Measurements from ENCODE around the gene PUS10. TPM values are rescaled to one million over a fixed set of nuclear protein-coding genes. Genes with fewer than 3 reads are reported as not detected.

The PUS10 gene
- total RNA-seq, 4 donors from 2014 or later = 3.8 to 26.4 (median 12.1) TPM

DNA sequence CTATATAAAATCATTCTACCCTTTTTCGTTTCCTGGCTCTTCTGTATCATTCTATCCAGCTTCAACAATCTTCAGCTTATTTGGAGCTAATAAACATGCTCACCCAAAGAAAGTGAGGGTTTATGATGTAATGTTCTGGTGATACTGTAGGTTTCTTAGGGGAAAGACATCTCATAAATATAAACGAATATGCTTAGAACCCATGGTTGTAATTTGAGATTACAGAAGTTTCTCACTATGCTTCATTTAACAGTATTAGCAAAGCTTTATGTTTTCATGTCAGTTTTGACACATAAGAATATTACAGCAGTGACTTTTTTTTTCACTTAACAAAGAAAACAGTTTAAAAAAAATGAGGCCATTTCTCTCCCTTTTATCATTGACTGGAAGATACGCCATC lies 12.3 kb downstream of the PUS10 start:
- Histone ChIP-seq H3K36me3 (no peaks in the 10 kb centered on the region), H3K4me3 (no peak overlapping the region), H3K27me3 (no peaks in the 10 kb centered on the region), H3K4me1 (no peaks in the 10 kb centered on the region), H3K9me3 (no peaks in the 10 kb centered on the region), H3K27ac (no peak overlapping the region)
- in situ Hi-C loops (cut with MboI; ENCODE audit: low pct_ligation_motif_present in 1 of 4, low pct_unique_long_range_greater_than_20kb in 1 of 4, low sequenced_read_pairs in 3 of 4) = loop anchor here in 1 of 4 donors (10.0 kb wide), 1 partner anchor 301 kb away; no protein-coding TSS in a partner anchor
- DNase-seq = no peak
- intact Hi-C loops (cut with DNase I; ENCODE audit: low total_unique reads) = no loop called here
- 88 to 90% methylated on average over 3 of the region's 3 CpGs for WGBS, 2 donors (ENCODE audit: low coverage in 1 of 2)
- TF ChIP-seq POLR2AphosphoS5 (IDR thresholded peaks at IDR 0.05) = no peak
- TF ChIP-seq POLR2A (IDR thresholded peaks at IDR 0.05) = no peak
- TF ChIP-seq EP300 (IDR thresholded peaks at IDR 0.05; ENCODE audit: low read depth) = no peak
- TF ChIP-seq, protein P1, sequence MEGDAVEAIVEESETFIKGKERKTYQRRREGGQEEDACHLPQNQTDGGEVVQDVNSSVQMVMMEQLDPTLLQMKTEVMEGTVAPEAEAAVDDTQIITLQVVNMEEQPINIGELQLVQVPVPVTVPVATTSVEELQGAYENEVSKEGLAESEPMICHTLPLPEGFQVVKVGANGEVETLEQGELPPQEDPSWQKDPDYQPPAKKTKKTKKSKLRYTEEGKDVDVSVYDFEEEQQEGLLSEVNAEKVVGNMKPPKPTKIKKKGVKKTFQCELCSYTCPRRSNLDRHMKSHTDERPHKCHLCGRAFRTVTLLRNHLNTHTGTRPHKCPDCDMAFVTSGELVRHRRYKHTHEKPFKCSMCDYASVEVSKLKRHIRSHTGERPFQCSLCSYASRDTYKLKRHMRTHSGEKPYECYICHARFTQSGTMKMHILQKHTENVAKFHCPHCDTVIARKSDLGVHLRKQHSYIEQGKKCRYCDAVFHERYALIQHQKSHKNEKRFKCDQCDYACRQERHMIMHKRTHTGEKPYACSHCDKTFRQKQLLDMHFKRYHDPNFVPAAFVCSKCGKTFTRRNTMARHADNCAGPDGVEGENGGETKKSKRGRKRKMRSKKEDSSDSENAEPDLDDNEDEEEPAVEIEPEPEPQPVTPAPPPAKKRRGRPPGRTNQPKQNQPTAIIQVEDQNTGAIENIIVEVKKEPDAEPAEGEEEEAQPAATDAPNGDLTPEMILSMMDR (IDR thresholded peaks at IDR 0.05) = no peak

- Histone ChIP-seq H3K27ac (no peak overlapping the region), H3K9me3 (no peaks in the 10 kb centered on the region), H3K4me1 (no peaks in the 10 kb centered on the region), H3K36me3 (no peaks in the 10 kb centered on the region), H3K4me3 (no peak overlapping the region), H3K27me3 (no peaks in the 10 kb centered on the region)
- WGBS, 2 donors (ENCODE audit: low coverage in 1 of 2) = 76 to 80% methylated on average over 4 of the region's 4 CpGs
- in situ Hi-C loops (cut with MboI; ENCODE audit: low pct_ligation_motif_present in 1 of 4, low pct_unique_long_range_greater_than_20kb in 1 of 4, low sequenced_read_pairs in 3 of 4) = loop anchor here (5.0 to 10.0 kb wide), 4 partner anchors 194 to 294 kb away; no protein-coding TSS in a partner anchor
- intact Hi-C loops (cut with DNase I; ENCODE audit: low total_unique reads) = no loop called here
- TF ChIP-seq, protein P1 (IDR thresholded peaks at IDR 0.05) = peak; percentile 56 to 67 (median 62)
- TF ChIP-seq EP300 (IDR thresholded peaks at IDR 0.05; ENCODE audit: low read depth) = no peak
- no peak for DNase-seq
These were observed 19.2 kb downstream of the PUS10 start for GRCh38 chr2:60998628-60999545.

- H3K27ac ChIP-seq = no peak overlapping the region
- no peaks in the 10 kb centered on the region for H3K36me3 ChIP-seq
- H3K4me1 ChIP-seq = no peaks in the 10 kb centered on the region
- no peak for DNase-seq
- no peak overlapping the region for H3K4me3 ChIP-seq
- TF ChIP-seq, protein P1 (IDR thresholded peaks at IDR 0.05) = no peak
- no peak for TF ChIP-seq POLR2AphosphoS5 (IDR thresholded peaks at IDR 0.05)
- TF ChIP-seq POLR2A (IDR thresholded peaks at IDR 0.05) = no peak
- TF ChIP-seq EP300 (IDR thresholded peaks at IDR 0.05; ENCODE audit: low read depth) = no peak
- in situ Hi-C loops (cut with MboI; ENCODE audit: low pct_ligation_motif_present in 1 of 4, low pct_unique_long_range_greater_than_20kb in 1 of 4, low sequenced_read_pairs in 3 of 4) = loop anchor here (10.0 kb wide), 3 partner anchors 189 to 289 kb away; no protein-coding TSS in a partner anchor
- intact Hi-C loops (cut with DNase I; ENCODE audit: low total_unique reads) = no loop called here
- H3K27me3 ChIP-seq = no peaks in the 10 kb centered on the region
- H3K9me3 ChIP-seq = peaks cover 0 to 6% of the 10 kb centered on the region in 2 donors
These were observed 23.9 kb downstream of the PUS10 start for GRCh38 chr2:60994131-60994530.

GRCh38 chr2:60992985-60993392 lies 25.1 kb downstream of the PUS10 start:
- Histone ChIP-seq H3K4me1 (no peaks in the 10 kb centered on the region), H3K4me3 (no peak overlapping the region), H3K27ac (peak overlapping the region in 2 of 4 donors; percentile 35 to 50), H3K36me3 (no peaks in the 10 kb centered on the region), H3K9me3 (peaks cover 0 to 6% of the 10 kb centered on the region in 2 donors), H3K27me3 (no peaks in the 10 kb centered on the region)
- no peak for DNase-seq
- intact Hi-C loops (cut with DNase I; ENCODE audit: low total_unique reads) (no loop called here), in situ Hi-C loops (cut with MboI; ENCODE audit: low pct_ligation_motif_present in 1 of 4, low pct_unique_long_range_greater_than_20kb in 1 of 4, low sequenced_read_pairs in 3 of 4) (loop anchor here (10.0 kb wide), 3 partner anchors 188 to 288 kb away; no protein-coding TSS in a partner anchor)
- TF ChIP-seq, protein P1 (IDR thresholded peaks at IDR 0.05) = no peak
- TF ChIP-seq POLR2A (IDR thresholded peaks at IDR 0.05) (no peak), POLR2AphosphoS5 (IDR thresholded peaks at IDR 0.05) (no peak), EP300 (IDR thresholded peaks at IDR 0.05; ENCODE audit: low read depth) (no peak)
- WGBS, 2 donors (ENCODE audit: low coverage in 1 of 2) = 66 to 94% methylated on average over 5 to 7 of the region's 7 CpGs
